Activated CD4-positive, CD25-positive, alpha-beta regulatory T cell treated with anti-CD3 and anti-CD28 coated beads, Interleukin-2, amount 50 U/mL, for 72 hours (primary cell): ENCODE data around the gene MTHFS.

Experiments
- DNase-seq: peaks from one replicate; pipeline ENCODE4 v3.0.0; 2021

The MTHFS gene

DNA sequence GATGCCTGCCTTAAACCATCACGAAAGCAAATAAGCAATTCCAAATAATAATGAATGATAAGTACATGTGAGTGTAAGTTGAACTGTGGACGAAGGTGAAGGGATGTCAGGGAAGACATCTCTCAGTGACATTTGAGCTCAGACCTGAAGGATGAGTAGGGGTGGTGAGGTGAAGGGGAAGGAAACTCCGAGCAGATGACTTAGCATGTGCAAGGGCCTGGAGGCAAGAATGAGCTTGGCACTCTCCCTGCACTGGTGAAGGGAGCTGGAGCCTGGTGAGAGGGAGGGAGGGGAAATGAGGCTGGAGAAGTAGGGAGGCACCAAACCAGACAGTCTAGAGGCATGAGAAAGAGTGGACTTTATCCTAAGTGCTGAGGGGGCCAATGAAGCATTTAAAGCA, 84.3 kb downstream of the MTHFS start:
- no peak for DNase-seq

DNA sequence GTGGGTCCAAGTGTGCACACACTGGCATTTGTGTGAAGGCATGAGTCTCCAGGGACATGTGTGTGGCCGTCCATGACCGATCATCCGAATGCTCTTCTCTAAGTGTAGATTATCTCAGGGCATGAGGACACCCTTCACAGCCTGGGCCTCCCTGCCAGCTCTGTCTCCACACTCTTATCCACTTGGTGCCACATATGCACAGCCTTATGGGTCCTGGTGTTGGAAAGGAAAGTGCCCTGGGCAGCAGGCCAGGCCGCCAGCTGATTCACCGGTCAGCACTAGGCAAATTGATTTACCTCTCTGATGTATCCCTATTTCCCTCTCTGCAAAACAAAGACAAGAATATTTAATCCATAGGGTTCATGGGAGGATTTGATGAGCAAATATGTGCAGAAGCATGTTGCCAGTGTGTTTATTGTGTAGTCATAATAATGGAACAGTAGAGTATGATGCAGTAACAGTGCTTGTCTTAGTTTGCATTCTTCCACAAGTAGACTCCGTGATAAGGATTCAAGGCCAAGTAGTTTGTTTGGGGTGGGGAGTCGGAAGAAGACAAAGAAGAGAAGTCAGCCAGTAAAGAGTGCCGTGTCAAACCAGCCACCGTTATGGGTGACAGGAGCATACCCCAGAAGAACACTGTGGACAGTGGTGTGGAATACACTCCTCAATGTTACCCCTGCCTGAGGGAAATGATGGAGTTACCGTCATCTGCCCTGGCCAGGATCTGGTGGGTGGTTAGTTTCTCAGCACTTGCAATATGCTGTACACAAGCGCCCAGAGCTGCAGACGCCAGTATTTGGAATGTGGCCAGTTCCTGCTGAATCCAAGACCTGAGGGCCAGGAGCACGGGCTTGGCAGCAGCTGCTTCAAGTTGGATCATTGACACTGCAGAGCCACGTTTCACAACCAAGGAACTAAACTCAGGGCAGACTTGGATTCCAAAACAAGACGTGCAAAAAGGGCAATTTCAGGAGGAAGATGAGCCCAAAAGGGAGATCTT, 85.1 kb downstream of the MTHFS start:
- no peak for DNase-seq

DNA sequence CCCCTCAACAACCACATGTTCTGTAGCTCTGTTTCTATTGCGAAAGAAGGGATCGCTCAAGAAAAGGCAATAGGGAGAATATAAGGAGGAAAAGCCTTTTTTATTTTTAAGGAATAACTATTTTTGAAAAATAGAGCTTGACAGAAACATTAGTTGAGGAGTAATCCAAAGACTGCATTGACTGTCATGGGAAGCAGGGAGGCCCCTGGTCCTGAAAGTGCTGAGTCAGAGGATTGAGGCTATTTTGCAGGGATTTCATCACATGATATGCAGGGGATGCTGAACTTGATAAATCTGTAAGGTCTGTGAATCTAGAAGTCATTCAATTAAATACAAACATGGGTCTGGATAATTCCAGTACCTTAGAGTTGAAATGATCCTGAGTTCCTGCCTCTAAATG, 92.0 kb downstream of the MTHFS start:
- DNase-seq, result no peak

GRCh38 chr15:79798311-79798710, 98.5 kb downstream of the MTHFS start:
- DNase-seq, result no peak
